HG03039 (cell line): ENCODE data around the gene SIRT7.

Experiments used
- ATAC-seq: cut with Tn5 transposase; IDR thresholded peaks from one replicate; pipeline ENCODE4 v1.9.1; 2021; ENCODE audit warnings: mild to moderate bottlenecking, moderate library complexity; ENCODE audit not compliant: unreplicated experiment

Gene SIRT7

GRCh38 chr17:81921996-81922565, 4.1 kb upstream of the SIRT7 start:
- no peak for ATAC-seq

GRCh38 chr17:81921537-81921862, 3.5 kb upstream of the SIRT7 start:
- ATAC-seq: no peak

- no peak for ATAC-seq
Observed at GRCh38 chr17:81920612-81921536, 2.9 kb upstream of the SIRT7 start.

GRCh38 chr17:81918832-81919545, 1.0 kb upstream of the SIRT7 start:
- ATAC-seq: no peak

GRCh38 chr17:81918333-81918669, 325 bp upstream of the SIRT7 start:
- peak; percentile 10 for ATAC-seq

GRCh38 chr17:81916234-81917001, 1.6 kb downstream of the SIRT7 start:
- no peak for ATAC-seq

- no peak for ATAC-seq
Observed at GRCh38 chr17:81915331-81915730, 2.6 kb downstream of the SIRT7 start.

GRCh38 chr17:81914103-81914850, 3.7 kb downstream of the SIRT7 start:
- ATAC-seq: no peak

- no peak for ATAC-seq
Observed at GRCh38 chr17:81913394-81914102, 4.4 kb downstream of the SIRT7 start.

GRCh38 chr17:81912441-81913309, 5.3 kb downstream of the SIRT7 start:
- ATAC-seq: no peak

- ATAC-seq: no peak
Observed at GRCh38 chr17:81911969-81912368, 6.0 kb downstream of the SIRT7 start.

GRCh38 chr17:81911277-81911961, 6.6 kb downstream of the SIRT7 start, which contains the start of gene PCYT2:
PCYT2 (minus strand) TSS chr17:81911399; CDS start chr17:81911355, 44 bp downstream.
- ATAC-seq: peak; percentile 65

- peak; percentile 21 for ATAC-seq
Observed at GRCh38 chr17:81910840-81911276, 7.1 kb downstream of the SIRT7 start.

GRCh38 chr17:81909966-81910839, 7.8 kb downstream of the SIRT7 start:
- ATAC-seq: no peak

- no peak for ATAC-seq
Observed at GRCh38 chr17:81909231-81909630, 8.7 kb downstream of the SIRT7 start.

GRCh38 chr17:81908793-81909192, 9.2 kb downstream of the SIRT7 start:
- no peak for ATAC-seq
